ENCODE results near the gene SLC35G2.
"Not testable (repeated sequence)": the region's sequence is repeated elsewhere in the genome, so short reads cannot be mapped to it uniquely, and the experiment has no call there.

SLC35G2 gene

GRCh38 chr3:136885357-136886213 is 66.7 kb downstream of the SLC35G2 start:
- DNase-seq (ENCODE audit: low spot score), result no peak

GRCh38 chr3:136889947-136890346 is 71.0 kb downstream of the SLC35G2 start:
- DNase-seq (ENCODE audit: low spot score), result no peak

- no peak for DNase-seq (ENCODE audit: low spot score)
These were observed 73.3 kb downstream of the SLC35G2 start for GRCh38 chr3:136891934-136892855.

DNA sequence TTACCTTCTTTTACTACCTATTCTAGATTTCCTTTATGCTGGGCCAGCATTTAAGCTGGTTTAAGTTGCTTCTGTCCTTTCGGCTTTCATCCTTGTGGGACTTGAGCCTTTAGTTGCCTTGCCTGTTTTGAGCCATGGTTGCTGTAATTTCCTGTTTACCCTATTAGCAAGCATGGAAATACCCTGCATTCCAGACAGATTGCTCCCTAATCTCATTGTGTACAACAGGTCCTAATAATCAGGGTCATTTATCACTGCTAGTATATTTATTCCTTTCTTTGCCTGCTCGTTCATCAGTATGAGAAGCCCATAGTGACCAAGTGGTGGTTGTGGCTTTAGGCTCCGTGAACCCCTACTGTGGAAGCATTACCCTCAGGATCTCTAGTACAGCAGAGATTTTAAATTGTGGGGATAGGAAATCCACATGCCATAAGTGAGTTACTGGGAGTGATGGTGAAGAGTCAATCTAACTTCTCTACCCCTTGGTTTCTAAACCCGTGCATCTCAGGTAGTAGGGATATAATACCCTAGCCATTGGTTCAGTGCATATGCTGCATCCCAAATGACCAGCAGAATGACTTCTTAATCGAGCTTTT is 75.0 kb downstream of the SLC35G2 start:
- peak; percentile 62 for DNase-seq (ENCODE audit: low spot score)

GRCh38 chr3:136897171-136897570 is 78.2 kb downstream of the SLC35G2 start:
- not testable (repeated sequence) for DNase-seq (ENCODE audit: low spot score)

DNA sequence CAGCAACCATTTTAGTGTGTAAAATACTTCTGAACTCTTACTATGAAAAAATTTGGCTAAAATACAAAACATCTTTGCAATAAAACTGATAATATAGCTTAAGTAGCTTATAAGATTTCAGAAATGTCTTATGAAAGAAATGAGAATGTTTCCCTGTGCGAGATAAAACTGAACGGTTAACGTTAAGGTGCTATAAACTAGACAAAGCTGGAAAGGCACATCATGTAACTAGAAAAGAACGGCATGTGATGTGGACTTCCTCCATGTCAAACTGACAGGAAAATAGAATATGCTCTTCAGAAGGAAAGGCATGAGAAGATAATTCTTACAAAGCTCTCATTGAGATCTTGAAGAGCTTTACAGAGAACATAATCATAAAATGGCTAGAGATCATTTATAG is 79.6 kb downstream of the SLC35G2 start:
- DNase-seq (ENCODE audit: low spot score), result no peak

DNA sequence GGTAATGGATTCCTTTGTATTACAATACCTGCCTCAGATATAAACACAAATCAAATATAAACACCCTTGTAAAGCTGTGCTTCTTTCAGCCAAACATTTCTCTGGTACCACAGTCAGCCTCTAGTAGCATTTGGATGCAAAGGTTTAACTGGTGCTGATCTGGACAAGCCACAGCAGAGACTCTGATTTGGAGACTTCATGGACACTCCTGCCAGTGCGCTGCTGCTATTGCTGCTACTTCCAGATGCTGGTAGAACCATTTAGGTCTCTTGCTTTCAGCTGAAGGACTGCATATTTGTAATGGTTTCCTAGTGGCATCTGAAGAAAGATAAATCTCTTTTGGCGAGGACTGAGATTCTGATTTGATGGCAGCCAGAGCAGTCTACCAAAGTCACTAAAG is 80.0 kb downstream of the SLC35G2 start:
- DNase-seq (ENCODE audit: low spot score), result peak; percentile 5

DNA sequence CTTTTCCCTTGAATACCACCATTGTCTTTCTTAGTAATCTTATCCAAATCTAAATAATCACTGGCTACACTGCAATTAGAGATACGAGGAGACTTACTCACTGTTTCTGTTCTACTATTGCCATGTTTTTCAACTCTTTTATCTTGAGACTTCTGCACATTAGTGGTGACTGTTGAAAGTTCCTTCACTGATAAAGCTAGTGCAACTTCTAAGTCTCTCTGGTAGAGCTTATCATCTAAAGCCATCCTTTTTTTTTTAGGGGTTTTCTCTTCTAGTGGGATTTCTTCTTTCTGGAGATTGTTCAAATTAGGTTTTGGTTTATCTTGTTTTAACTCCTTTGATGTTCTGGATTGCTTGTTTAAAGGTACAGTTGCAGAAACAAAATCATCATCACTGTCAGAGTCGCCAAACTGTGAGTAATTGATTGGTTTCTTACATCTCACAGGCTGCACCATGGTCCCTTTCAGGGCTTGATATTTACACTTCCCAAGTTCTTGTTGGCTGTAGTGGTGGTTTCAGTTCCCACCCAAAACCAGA is 80.8 kb downstream of the SLC35G2 start:
- no peak for DNase-seq (ENCODE audit: low spot score)

GRCh38 chr3:136900694-136901093 is 81.8 kb downstream of the SLC35G2 start:
- DNase-seq (ENCODE audit: low spot score), result not testable (repeated sequence)

DNA sequence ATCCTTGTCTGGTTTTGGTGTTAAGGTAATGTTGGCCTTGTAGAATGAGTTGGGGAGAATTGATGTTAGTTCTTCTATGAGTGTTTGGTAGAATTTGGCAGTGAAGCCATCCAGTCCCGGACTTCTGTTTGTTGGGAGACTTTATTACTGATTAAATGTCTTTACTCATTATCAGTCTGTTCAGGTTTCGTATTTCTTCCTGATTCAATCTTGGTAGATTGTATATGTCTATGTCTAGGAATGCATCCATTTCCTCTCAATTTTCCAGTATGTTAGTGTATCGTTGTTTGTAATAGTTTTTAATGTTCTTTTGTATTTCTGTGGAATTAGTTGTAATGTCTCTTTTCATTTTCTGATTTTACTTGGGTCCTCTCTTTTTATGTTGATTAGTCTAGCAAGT is 82.5 kb downstream of the SLC35G2 start:
- DNase-seq (ENCODE audit: low spot score), result no peak

GRCh38 chr3:136902530-136902929 is 83.6 kb downstream of the SLC35G2 start:
- DNase-seq (ENCODE audit: low spot score), result not testable (repeated sequence)

GRCh38 chr3:136903899-136904298 is 85.0 kb downstream of the SLC35G2 start:
- no peak for DNase-seq (ENCODE audit: low spot score)

GRCh38 chr3:136904746-136905145 is 85.8 kb downstream of the SLC35G2 start:
- DNase-seq (ENCODE audit: low spot score), result no peak
